HG02852 (cell line): ENCODE data around the gene ETV6.

Experiments
- ATAC-seq: cut with Tn5 transposase; IDR thresholded peaks from one replicate; pipeline ENCODE4 v1.9.1; 2021; ENCODE audit warnings: mild to moderate bottlenecking, moderate library complexity; ENCODE audit not compliant: unreplicated experiment

Gene ETV6

DNA sequence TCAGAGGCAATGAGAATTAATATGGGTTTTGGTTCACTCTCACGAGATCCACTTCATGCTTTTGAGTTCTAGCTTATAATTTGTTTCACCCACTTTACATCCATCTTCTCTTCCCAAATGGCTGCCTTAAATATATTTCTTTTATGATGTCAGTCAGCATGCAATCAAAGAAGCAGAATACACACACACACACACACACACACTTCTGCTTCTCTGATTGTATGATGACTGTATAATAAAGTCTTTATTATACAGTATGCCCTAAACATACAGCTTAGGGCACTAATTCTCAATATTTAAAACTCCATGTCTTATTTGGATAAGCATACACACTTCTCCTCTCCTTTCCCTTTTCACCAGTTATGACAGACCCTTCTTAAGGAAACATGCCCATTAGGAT is 6.7 kb upstream of the ETV6 start:
- no peak for ATAC-seq

DNA sequence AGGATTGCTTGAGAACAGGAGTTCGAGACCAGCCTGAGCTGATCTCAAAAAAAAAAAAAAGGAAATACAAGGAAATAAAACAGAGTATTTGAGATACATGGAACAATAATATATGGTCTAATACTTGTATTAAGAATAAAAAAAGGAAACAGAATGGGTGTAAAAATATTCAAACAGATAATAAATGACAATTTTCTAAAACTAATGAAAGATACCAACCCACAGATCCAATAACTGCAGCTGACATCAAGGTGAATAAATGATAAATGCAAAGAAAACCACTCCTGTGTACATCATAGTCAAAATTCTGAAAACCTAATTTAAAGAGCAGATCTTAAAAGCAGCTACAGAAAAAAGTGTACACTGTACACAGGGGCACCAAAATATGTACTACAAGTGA is 4.1 kb upstream of the ETV6 start:
- ATAC-seq, result no peak

DNA sequence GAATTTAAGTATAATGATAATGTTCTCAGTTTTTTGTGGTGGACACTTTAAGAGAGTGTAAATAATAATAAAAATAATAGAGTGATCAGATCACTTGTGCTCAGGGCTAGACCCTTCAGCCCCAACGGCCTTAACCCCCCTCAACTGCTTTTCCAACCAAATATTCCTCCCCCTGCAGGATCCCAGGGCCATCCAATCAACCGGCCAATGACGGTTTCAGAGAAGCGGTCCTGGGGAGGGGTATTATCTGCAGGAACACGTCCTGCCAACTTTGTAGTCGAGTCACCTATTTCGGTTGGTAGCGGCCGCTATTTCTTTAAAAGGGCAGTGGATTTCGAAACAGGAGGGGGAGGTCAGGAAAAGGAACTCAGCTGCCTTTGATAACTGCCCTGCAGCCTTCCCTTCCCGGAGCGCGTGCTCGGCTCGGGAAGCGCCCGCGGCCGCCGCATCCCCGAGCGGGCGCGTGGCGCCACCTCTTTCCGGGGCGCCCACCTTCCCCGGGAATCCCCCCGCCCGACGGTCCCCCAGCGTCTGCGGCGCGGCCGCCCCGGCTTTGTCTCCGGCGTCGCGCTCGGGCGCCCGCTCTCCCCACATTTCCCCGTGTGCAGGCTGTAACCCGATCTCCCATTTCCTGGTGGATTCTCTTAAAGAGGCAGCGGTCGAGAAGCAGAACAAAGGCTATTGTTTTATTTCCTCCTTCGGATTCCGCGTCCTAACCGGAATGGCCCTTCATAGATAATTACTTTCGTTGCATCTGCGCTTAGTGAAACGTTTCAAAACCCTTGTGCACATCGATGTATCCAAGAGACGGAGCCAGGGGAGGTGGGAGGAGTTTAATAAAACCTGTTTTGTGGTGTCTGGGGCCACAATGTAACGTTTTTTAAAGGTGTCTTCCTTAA is 711 bp upstream of the ETV6 start:
- peak; percentile 34 for ATAC-seq

DNA sequence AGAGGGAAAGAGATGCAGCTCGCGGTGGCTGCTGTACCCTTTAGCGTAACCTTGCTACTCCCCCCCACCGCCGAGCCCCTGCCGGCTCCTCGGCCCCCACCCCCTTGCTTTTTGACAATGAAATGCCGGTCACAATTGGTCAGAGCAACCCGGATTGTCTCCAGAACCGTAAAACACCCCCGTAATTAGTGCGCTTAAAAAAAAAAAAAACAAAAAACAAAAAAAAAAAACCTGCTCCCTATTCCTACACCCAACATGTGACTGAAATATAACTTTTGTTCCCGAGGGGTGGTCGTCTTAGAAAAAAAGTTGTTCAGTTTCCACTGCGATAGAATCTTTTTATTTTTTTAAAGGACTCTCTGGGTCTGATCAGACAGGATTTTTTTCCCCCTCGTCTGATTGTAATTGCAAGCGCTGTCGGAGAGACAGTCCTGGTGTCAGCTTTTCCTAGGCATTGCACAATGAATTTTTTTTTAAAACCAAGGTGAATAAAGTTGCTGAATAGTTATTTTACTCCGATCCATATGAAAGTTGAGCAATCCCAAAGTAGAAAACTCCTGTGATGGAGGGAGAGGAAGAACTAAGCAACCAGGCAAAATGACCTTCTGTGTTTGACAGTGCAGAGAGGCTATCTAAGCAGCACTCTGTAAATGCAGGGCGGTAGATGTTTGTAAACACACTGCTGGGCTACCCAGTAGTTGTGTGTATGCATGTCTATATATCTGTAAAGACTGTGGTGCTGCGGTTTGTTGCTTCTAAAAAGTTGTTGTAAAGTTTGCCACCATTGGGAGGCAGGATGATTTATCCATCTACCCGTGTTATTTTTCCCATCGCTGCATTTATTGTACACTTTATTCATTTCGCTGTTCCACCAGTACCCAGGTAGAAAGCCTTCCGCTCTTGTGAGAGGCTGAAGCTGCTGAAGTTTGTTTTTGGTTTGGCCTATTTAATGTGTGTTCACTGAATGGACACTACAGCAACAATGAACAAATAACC is 1.1 kb downstream of the ETV6 start:
- ATAC-seq, result no peak

DNA sequence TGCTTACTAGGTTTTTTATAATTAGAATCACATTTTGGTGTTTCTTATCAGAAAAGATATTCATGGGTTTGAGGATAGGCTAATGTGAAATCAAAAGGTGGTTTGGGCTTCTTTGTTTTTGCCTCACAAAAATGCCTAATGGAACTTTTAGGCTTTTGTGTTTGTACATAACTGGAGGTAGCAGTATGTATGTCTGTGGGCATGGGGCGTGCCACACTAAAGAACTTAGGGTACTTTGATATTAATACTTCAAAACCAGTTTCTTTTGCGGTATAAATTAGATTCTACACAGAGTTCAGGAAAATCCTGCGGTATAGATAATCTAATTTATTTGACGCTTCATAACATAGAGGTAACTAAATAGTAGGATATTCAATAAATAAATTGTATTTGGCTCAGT is 1.9 kb downstream of the ETV6 start:
- no peak for ATAC-seq

DNA sequence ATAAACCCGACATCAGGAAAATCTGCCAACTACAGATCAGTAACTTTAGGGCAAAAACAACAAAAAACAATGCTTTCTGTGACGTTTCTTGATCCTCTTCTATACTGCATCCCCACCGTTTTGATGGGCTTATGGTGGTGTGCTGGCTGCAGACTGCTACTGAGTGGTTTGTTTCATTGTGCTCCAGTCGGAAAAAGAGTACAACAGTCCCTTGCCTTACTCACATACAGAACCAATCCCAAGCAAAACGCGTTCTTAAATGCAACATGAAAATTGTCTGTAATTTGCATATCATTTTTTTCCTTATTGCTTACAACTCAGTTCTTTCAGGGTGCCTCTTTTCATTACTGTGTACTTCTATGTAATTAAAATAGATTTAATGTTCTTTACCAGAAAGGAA is 2.3 kb downstream of the ETV6 start:
- ATAC-seq, result no peak

DNA sequence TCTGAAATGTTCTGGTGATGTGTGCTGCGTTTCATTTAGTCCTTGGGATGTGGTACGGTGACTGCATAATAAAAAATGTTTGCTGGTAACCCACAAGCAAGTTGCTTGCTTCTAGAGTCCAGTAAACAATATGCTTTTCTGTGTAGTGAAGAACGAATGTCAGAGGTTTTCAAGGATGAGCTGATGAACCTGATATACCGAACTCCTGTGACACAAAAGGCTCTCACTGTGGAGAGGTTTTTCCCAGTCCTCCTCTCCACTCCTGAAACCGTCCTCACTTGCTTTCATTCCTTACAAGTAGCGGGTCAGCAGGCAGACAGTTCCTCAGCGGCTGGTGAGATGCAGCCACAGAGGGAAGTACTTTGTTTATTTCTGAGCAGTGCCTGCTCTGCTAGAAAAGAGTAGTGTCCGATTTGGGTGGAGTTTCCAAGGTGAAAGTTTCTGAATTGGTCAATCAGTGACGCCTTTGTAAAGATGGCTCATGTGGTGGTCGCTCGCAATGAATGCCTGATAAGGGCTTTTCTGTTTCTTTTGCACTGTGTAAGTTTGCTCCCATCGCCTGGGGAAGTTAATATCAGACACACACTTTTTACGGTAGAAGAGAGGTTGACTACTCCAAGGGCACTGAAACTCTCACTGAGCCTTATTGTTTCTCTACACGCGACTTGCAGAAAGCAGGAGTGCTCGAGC is 3.0 kb downstream of the ETV6 start:
- peak; percentile 21 for ATAC-seq

DNA sequence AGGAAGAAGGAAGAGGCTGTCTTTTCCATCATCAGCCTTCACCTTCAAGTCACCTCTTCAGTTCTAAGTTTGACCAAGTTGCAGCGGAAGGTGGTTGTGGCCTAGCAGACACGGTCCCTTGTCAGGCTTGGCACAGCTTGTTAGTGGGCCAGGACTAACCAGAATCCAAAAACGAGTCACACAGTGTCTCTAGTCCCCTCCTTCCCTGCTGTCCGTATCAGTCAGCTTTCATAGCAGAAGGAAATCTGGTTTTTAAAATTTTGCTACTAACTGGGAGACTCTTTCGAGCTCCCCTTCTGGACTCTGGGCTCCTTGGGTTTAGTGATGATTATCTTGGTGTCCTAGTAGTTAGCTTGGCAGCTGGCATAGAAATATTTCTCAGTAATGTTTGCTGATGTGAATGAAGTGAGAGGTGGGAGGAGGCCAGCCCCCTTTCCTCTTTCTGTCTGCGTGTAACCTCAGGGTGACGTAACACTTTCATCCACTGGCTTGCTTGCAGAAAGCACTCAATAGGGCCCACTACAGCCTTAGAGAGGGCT is 3.8 kb downstream of the ETV6 start:
- peak; percentile 16 for ATAC-seq

DNA sequence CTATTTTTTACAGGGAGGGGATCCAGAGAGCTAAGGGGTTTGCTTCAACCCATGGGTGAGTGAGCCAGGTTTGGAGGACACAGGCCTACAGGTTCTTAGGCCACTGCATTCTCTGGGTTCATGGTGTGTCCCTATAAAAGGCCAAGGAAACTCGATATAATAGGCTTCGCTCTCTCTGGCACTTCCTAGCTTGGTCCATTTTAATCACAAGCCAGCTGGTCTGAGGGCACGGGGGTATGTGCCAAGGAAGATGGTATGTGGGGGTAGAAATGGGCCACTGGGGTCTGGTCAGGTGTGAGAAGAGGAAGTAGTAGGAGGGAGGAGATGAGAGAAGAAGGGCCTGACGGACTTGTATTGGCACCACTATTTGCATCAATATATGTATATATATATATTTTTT is 4.9 kb downstream of the ETV6 start:
- ATAC-seq, result no peak

DNA sequence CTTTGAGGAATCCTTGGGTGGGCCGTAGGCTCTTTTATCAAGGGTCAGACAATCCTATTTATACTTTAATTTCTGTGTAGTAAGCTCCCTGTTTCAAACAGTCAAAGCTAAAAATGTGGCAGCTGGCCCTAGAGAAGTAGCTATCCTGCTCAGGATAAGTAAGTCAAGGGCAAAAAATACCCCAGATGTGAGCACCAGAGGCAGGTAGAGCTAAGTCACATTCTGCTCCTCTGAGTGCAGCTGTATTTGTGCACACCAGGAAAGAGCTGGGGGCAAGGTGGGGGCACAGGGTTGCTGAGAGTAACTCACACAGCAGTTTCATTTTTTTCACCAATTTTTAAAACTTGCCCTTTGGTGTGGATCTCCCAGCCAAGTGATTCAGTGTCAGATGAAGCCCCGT is 5.3 kb downstream of the ETV6 start:
- no peak for ATAC-seq

DNA sequence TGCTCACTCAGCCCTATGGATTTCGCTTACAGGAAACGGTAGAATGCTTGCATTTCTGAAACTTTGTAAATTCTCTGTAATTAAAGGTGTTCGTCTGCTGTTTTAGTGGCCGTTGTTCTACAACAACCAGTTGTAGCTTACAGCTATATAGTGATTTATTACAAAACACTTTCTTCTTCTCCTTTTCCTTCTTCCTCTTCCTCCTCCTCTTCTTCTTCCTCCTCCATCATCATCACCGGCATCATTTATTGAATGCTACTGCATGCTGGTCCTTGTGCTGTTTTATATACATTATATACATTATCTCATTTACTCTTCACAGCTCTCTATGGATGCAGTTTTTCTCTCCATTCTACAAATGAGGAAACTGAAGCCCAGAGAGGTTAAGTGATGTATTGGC is 6.4 kb downstream of the ETV6 start:
- no peak for ATAC-seq

DNA sequence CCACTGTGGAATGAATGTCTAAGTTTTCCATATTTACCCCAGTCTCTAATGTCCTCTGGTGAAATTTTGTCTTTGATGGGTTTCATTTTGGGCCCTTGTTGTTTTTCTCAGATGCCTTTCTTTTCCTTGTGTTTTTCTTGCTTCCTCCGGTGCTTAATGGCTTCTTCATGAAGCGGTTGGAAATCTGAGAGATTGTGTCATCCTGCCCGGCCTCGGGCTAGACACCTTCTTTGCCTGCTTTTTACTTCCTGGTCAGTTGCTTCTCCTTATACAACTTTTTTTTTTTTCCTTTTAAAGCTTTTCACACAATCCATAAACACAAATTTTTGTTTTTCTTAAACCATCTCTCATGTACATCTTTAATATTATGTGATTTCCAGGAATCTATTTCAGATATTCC is 7.1 kb downstream of the ETV6 start:
- no peak for ATAC-seq

DNA sequence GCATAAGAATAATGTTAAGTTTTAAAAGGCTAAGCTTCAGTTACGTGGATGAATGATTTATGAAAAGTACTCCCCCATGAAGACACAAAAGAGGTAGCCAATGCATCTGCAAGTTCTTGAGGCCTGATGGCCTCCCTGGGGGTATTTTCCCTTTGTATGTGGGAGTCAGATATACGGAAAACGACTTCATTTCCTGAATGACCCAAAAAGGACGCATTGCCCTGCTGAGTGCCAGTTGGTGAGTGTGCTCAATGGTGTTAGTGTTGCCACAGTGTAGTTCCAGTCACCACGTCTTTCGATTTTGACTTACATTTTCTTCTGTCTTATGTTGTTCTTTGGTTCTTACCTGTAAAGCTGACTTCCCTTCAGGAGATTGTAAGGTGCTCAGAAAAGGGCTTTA is 8.0 kb downstream of the ETV6 start:
- no peak for ATAC-seq

DNA sequence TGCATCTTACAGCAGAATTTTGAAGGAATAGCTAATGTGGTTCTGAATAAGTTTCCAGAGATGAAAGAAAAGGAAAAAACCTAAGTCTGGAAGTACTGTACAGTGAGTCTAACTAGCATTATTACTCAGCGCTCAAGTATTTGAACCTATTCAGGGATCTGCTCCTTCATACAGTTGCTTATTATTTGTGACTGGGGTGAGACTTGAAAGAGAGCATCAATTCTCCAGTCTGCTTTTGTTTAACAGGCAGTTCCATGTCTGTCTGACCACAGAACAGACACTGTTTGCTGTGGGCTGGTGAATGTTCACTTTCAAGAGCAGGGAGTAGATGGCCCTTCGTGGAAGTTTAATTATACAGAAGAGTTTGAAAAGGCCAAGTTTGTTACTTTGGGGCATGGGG is 9.3 kb downstream of the ETV6 start:
- ATAC-seq, result no peak

DNA sequence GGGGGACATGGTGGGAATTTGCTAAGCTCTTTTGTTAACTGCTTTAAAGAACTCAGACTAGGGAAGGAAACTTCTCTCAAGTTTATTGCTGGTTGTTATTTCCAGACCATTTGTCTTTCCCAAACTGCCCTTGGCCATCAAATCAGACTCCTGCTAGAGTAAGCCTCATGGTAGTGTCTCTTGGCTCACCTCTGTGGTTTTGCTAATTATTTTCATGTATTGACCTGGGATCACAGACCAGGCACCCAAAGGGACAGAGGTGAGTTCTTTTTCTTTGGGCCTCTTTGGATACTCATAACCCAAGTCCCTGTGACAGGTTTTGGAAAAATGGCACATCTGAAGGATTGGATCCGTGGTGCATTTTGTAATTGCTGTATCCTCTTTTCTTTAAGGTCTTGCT is 11.2 kb downstream of the ETV6 start:
- no peak for ATAC-seq

DNA sequence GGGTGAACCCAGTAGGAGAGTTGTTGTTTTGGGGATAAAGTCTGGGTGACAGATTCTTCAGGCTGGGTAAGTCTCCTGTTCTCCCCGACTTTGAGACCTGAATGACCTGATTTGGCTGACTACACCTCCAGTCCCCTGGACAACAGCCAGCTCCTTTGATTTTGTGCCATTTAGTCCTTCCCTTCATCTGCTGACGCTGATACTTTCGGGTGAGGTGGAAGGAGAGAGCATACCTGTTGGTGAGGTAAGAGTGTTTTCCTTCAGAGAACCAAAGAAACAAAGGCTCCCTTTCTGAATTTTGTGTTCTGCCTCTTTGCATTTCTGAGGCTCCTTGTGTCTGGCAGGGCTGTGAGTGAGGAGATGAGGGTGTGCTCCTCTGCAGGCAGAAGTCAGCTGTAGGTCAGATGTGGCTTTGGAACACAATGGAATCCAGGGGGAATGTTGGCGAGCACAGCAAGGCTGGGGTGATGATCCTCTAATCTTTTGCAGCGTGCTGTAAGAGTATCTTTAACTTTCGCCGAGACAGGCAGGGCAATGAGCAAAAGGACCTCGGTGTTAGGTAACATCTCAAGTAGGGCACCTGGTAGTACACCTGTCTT is 12.1 kb downstream of the ETV6 start:
- no peak for ATAC-seq

DNA sequence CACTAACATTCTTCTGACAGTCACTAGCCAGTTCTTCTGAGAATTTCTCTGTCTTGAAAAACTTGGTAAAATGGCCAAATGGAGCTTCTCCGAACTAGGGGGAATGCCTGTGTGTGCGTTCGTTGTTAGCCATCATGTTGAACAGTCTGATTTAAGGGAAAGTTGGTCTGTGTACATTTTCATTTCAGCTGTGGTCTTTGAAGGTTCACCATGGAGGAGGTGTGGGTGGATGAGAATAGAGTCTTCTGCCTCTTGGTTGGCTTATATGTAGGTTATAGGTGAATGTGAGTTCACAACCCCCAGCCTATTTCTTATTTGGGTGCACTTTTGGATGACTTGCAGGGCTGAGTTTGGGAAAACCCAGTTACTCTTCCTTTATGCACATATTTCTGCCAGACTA is 12.9 kb downstream of the ETV6 start:
- ATAC-seq, result no peak

DNA sequence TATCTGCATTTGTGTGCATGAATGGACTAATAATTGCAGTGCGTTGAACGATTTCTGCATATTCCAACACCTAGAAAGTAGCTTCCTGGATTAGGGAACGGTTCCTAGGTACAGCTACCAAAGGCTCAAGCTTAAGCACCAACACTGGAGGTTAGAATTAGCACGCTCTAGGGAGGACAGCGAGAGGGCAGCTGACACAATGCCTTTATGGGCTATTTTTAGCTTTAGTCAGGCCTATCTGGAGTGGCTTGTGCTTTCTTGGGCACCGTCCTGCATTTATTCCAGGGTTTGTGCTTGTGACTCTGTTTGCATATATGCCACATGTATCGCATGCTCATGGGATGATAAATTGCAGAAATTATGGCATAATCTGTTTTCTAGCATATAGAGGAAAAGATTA is 13.7 kb downstream of the ETV6 start:
- no peak for ATAC-seq

DNA sequence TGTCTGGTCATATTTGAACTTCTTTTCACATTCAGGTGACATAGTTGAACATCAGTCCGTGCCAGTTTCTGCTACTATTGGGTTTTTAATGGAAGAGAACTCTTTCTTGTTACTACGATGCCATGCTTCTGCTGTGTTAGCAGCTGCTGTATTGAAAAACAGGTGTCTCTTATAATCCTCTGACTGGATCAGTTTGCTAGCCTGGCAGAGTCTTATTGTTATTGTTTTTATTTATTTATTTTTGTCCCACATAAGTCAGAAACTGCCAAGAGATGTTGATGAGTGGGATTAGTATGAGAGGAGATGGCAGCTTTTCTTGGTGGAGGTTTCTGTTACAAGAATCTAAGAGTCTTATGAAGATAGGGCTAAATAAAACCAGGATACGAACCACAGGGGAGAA is 14.6 kb downstream of the ETV6 start:
- no peak for ATAC-seq
